Brain microvascular endothelial cell (primary cell): ENCODE measurements around the gene DYNLT1.
"Not testable (repeated sequence)": the region's sequence is repeated elsewhere in the genome, so short reads cannot be mapped to it uniquely, and the experiment has no call there.

Experiments used
- DNase-seq: peaks from one replicate; pipeline ENCODE4 v3.0.0-alpha.2; 2020
- H3K27ac ChIP-seq: fragments of 250-450 bp; sonication (Bioruptor Pico); 2 replicates; pipeline ENCODE4 v1.5.1; 2020; ENCODE audit warnings: mild to moderate bottlenecking, moderate library complexity
- H3K27me3 ChIP-seq: fragments of 250-450 bp; sonication (Bioruptor Pico); replicated peaks from 2 replicates; pipeline ENCODE4 v1.5.1; 2020; ENCODE audit warnings: mild to moderate bottlenecking
- H3K36me3 ChIP-seq: fragments of 250-450 bp; sonication (Bioruptor Pico); replicated peaks from 2 replicates; pipeline ENCODE4 v1.5.1; 2020; ENCODE audit warnings: mild to moderate bottlenecking
- H3K4me3 ChIP-seq: 2 replicates; pipeline ENCODE4 v1.5.1; 2011; ENCODE audit warnings: low read depth, mild to moderate bottlenecking, control low read depth, low read length, moderate library complexity
- CTCF ChIP-seq: IDR thresholded peaks from 2 replicates; pipeline ENCODE4 v1.5.1; 2011; ENCODE audit warnings: low read depth, mild to moderate bottlenecking, moderate library complexity, low read length, control low read depth, inconsistent platforms; ENCODE audit errors: missing control alignments
- in situ Hi-C: cut with HindIII; loops from 2 replicates; pipeline ENCODE4 v1.10.0; 2017; ENCODE audit warnings: low sequenced_read_pairs, low pct_ligation_motif_present

DYNLT1 gene

GRCh38 chr6:158619922-158620801 lies 24.4 kb downstream of the DYNLT1 start:
- H3K27me3 ChIP-seq, result no peaks in the 10 kb centered on the region
- no peak for DNase-seq
- TF ChIP-seq CTCF, result no peak
- H3K4me3 ChIP-seq, result no peak overlapping the region
- in situ Hi-C loops, result no loop called here
- H3K27ac ChIP-seq, result no peak overlapping the region
- peaks cover 20% of the 10 kb centered on the region for H3K36me3 ChIP-seq

- in situ Hi-C loops, H3K4me3 ChIP-seq, H3K27ac ChIP-seq, DNase-seq, H3K27me3 ChIP-seq: not testable (repeated sequence)
- peaks cover 23% of the 10 kb centered on the region for H3K36me3 ChIP-seq
Measured at GRCh38 chr6:158618289-158618688, 26.3 kb downstream of the DYNLT1 start.

- DNase-seq, H3K4me3 ChIP-seq, H3K27me3 ChIP-seq, in situ Hi-C loops, H3K27ac ChIP-seq: not testable (repeated sequence)
- H3K36me3 ChIP-seq, result peaks cover 25% of the 10 kb centered on the region
Measured at GRCh38 chr6:158614606-158615005, 29.9 kb downstream of the DYNLT1 start.

- TF ChIP-seq CTCF, result no peak
- Histone ChIP-seq H3K4me3 (no peak overlapping the region), H3K27ac (no peak overlapping the region), H3K36me3 (peaks cover 45% of the 10 kb centered on the region), H3K27me3 (no peaks in the 10 kb centered on the region)
- DNase-seq, result no peak
- in situ Hi-C loops, result no loop called here
Measured at GRCh38 chr6:158611541-158612370, 32.8 kb downstream of the DYNLT1 start.

- in situ Hi-C loops, result no loop called here
- DNase-seq, result no peak
- peaks cover 47% of the 10 kb centered on the region for H3K36me3 ChIP-seq
- no peaks in the 10 kb centered on the region for H3K27me3 ChIP-seq
- no peak overlapping the region for H3K27ac ChIP-seq
- TF ChIP-seq CTCF, result no peak
- no peak overlapping the region for H3K4me3 ChIP-seq
Measured at GRCh38 chr6:158611039-158611438, 33.5 kb downstream of the DYNLT1 start.

- Histone ChIP-seq H3K4me3 (no peak overlapping the region), H3K27ac (no peak overlapping the region), H3K27me3 (no peaks in the 10 kb centered on the region), H3K36me3 (peaks cover 52% of the 10 kb centered on the region)
- in situ Hi-C loops, result no loop called here
- no peak for TF ChIP-seq CTCF
- DNase-seq, result no peak
Measured at GRCh38 chr6:158610319-158610968, 34.1 kb downstream of the DYNLT1 start.
